Smooth muscle cell (in vitro differentiated cells): Measurements from ENCODE around the gene SNTG2. TPM values are rescaled to one million over a fixed set of nuclear protein-coding genes. Genes with fewer than 3 reads are reported as not detected.

Experiments
- DNase-seq: peaks from one replicate; lab custom pipeline; 2025; ENCODE audit not compliant: unreplicated experiment; lab: John Stamatoyannopoulos, UW
- H2AFZ ChIP-seq: fragments of 200-600 bp; sonication (generic); 2 replicates; pipeline ENCODE4 v1.6.0; 2016; ENCODE audit warnings: antibody characterized with exemption, low read depth, mild to moderate bottlenecking
- H3F3A ChIP-seq: fragments of 200-600 bp; sonication (generic); 2 replicates; pipeline ENCODE4 v1.6.0; 2017; ENCODE audit warnings: antibody characterized with exemption, low read depth
- H3K27ac ChIP-seq: fragments of 200-600 bp; sonication (generic); 2 replicates; pipeline ENCODE4 v1.5.1; 2016; ENCODE audit warnings: low read depth, mild to moderate bottlenecking
- H3K27me3 ChIP-seq: fragments of 200-600 bp; sonication (generic); 2 replicates; pipeline ENCODE4 v1.6.1; 2016; ENCODE audit warnings: low read depth, mild to moderate bottlenecking
- H3K36me3 ChIP-seq: fragments of 200-600 bp; sonication (generic); 2 replicates; pipeline ENCODE4 v1.5.1; 2016; ENCODE audit warnings: low read depth
- H3K4me1 ChIP-seq: fragments of 200-600 bp; sonication (generic); 2 replicates; pipeline ENCODE4 v1.5.1; 2016; ENCODE audit warnings: low read depth
- H3K4me2 ChIP-seq: fragments of 200-600 bp; sonication (generic); 2 replicates; pipeline ENCODE4 v1.6.0; 2016; ENCODE audit warnings: mild to moderate bottlenecking
- H3K4me3 ChIP-seq: fragments of 200-600 bp; sonication (generic); 2 replicates; pipeline ENCODE4 v1.5.1; 2016; ENCODE audit warnings: mild to moderate bottlenecking
- H3K79me2 ChIP-seq: fragments of 200-600 bp; sonication (generic); 2 replicates; pipeline ENCODE4 v1.6.0; 2016; ENCODE audit warnings: low read depth, mild to moderate bottlenecking
- H3K9ac ChIP-seq: fragments of 200-600 bp; sonication (generic); 2 replicates; pipeline ENCODE4 v1.6.0; 2016; ENCODE audit warnings: low read depth
- H3K9me3 ChIP-seq: fragments of 200-600 bp; sonication (generic); replicated peaks from 2 replicates; pipeline ENCODE4 v1.5.1; 2016; ENCODE audit warnings: low read depth
- H4K20me1 ChIP-seq: fragments of 200-600 bp; sonication (generic); 2 replicates; pipeline ENCODE4 v1.6.0; 2016; ENCODE audit warnings: low read depth
- CTCF ChIP-seq: fragments of 200-600 bp; sonication (generic); IDR thresholded peaks from 2 replicates; pipeline ENCODE4 v1.5.1; 2017; ENCODE audit warnings: borderline replicate concordance, mild to moderate bottlenecking, antibody characterized with exemption; ENCODE audit not compliant: insufficient read depth, poor library complexity, severe bottlenecking
- WGBS: methylation state at CpG from one replicate; pipeline ENCODE4 v1.1.7; 2016; ENCODE audit warnings: low lambda C conversion rate; 5-methylcytosine and 5-hydroxymethylcytosine counted together
- polyA plus RNA-seq: library from polyadenylated mRNA; unstranded; fragments of >200 nt; fragmentation: Nextera tagmentation; extraction: Ambion mirVana; gene quantifications from 2 replicates; pipeline ENCODE4 v1.2.1, GENCODE V29; 2016
- total RNA-seq: library from RNA; depleted of rRNA; stranded (reverse); fragments of >200 nt; gene quantifications from 2 replicates; pipeline ENCODE4 v1.2.3, GENCODE V29; 2014

Gene SNTG2
- total and polyA plus RNA-seq, 2 experiments from 2014 or later = 0.56 TPM; not detected in 1

DNA sequence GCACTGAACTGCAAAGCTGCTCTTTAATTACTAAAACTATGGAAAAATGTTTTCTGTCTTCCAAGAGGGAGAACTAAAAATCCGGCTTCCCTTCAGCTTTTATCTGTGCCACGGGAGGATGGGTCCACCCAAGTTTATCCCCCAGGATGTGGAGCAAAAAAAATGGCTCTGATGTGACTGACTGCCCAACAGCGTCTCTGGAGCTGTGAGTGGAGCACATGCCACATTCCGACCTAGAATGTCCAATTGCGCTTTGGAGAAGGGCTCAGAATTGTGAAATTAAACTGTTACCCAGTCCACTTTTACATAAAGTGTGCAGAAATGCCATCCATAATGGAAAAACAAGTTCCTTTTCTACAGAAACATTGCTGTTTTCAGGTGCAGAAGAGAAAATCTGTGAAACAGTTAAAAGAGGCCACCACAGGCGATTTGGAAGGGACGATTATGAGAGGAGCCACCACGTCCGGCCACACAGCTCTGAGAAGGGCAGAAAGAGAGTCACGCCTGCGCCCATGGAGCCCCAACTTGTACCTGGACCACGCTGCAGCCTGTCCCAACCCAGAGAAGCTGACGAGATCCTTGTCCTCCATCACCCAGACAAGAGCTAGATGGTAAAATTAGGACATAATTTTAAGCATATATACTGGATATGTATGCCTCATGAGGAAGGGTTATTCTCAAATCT lies 362.7 kb downstream of the SNTG2 start:
- H3F3A ChIP-seq = no peaks in the 10 kb centered on the region
- H3K9me3 ChIP-seq = no peaks in the 10 kb centered on the region
- H3K27ac ChIP-seq = no peak overlapping the region
- no peaks in the 10 kb centered on the region for H4K20me1 ChIP-seq
- no peaks in the 10 kb centered on the region for H3K36me3 ChIP-seq
- TF ChIP-seq CTCF = no peak
- H3K4me3 ChIP-seq = no peak overlapping the region
- H3K9ac ChIP-seq = no peak overlapping the region
- H2AFZ ChIP-seq = no peak overlapping the region
- no peak overlapping the region for H3K4me2 ChIP-seq
- no peak for DNase-seq
- no peaks in the 10 kb centered on the region for H3K4me1 ChIP-seq
- no peaks in the 10 kb centered on the region for H3K79me2 ChIP-seq
- H3K27me3 ChIP-seq = no peaks in the 10 kb centered on the region
- WGBS = 87% methylated on average over 13 of the region's 13 CpGs

DNA sequence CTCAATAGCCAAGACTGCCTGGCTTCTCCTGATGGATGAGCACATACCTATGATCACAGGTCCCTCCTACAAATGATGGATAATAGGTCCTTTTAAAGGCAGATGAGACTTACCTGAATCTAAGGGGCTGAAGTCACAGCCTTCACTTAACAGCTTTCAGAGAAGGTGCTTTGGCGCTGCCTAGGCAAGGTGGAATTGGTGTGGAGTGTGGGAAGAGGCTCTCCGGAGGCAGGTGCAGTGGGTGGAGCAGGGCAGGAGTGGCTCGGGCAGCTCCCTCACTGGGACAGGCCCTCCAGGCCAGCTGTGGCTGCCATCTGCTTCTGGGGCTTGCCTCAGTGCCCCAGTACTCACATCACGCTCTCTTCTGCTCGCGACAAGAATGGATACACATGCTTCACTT lies 363.6 kb downstream of the SNTG2 start:
- H3K27ac ChIP-seq = no peak overlapping the region
- DNase-seq = no peak
- H3K79me2 ChIP-seq = no peaks in the 10 kb centered on the region
- H3K4me3 ChIP-seq = no peak overlapping the region
- no peak overlapping the region for H3K4me2 ChIP-seq
- H4K20me1 ChIP-seq = no peaks in the 10 kb centered on the region
- H3K36me3 ChIP-seq = no peaks in the 10 kb centered on the region
- H3K4me1 ChIP-seq = no peaks in the 10 kb centered on the region
- 90% methylated on average over 6 of the region's 6 CpGs for WGBS
- H2AFZ ChIP-seq = no peak overlapping the region
- H3K27me3 ChIP-seq = no peaks in the 10 kb centered on the region
- H3F3A ChIP-seq = no peaks in the 10 kb centered on the region
- no peak for TF ChIP-seq CTCF
- H3K9ac ChIP-seq = no peak overlapping the region
- no peaks in the 10 kb centered on the region for H3K9me3 ChIP-seq

- no peak overlapping the region for H3K4me3 ChIP-seq
- TF ChIP-seq CTCF = no peak
- 93% methylated on average over 19 of the region's 19 CpGs for WGBS
Measured at GRCh38 chr2:1318366-1319009, 367.8 kb downstream of the SNTG2 start.

More at GRCh38 chr2:1318366-1319009, 367.8 kb downstream of the SNTG2 start:
- Histone ChIP-seq H2AFZ (no peak overlapping the region), H3K36me3 (no peaks in the 10 kb centered on the region), H3K4me1 (no peaks in the 10 kb centered on the region), H3K9me3 (no peaks in the 10 kb centered on the region), H3K27me3 (no peaks in the 10 kb centered on the region), H3K79me2 (no peaks in the 10 kb centered on the region), H3F3A (no peaks in the 10 kb centered on the region), H3K4me2 (no peak overlapping the region), H3K9ac (no peak overlapping the region), H4K20me1 (no peaks in the 10 kb centered on the region), H3K27ac (no peak overlapping the region)
- DNase-seq = no peak
